SK-N-SH treated with all-trans-retinoic acid at 6 μM for 48 hours (cell line): Measurements from ENCODE around the gene B3GNT7.

ENCODE experiments used
- ATAC-seq: fragments of 200-7000 bp; cut with Tn5 transposase; 3 replicates; pipeline ENCODE4 v1.9.1; 2020; ENCODE audit warnings: mild to moderate bottlenecking, moderate library complexity
- ARNTL ChIP-seq: fragments of 450-650 bp; formaldehyde crosslinking; IDR thresholded peaks from 2 replicates; pipeline ENCODE4 v1.5.0; 2020; ENCODE audit warnings: low read depth, mild to moderate bottlenecking, moderate library complexity, borderline replicate concordance
- BACH2 ChIP-seq: fragments of 250-450 bp; sonication (Bioruptor Pico); IDR thresholded peaks from 2 replicates; pipeline ENCODE4 v1.9.0; 2021; ENCODE audit warnings: mild to moderate bottlenecking, borderline replicate concordance
- CSDC2 ChIP-seq: fragments of 250-450 bp; sonication (Bioruptor Pico); IDR thresholded peaks from 2 replicates; pipeline ENCODE4 v1.5.0; 2020; ENCODE audit warnings: mild to moderate bottlenecking, moderate library complexity
- CSRNP3 ChIP-seq: fragments of 250-450 bp; sonication (Bioruptor Pico); IDR thresholded peaks from 2 replicates; pipeline ENCODE4 v1.5.1; 2021; ENCODE audit warnings: mild to moderate bottlenecking, moderate library complexity
- GLIS3 ChIP-seq: fragments of 250-450 bp; sonication (Bioruptor Pico); IDR thresholded peaks from 2 replicates; pipeline ENCODE4 v1.5.0; 2020; ENCODE audit warnings: mild to moderate bottlenecking, moderate library complexity
- ISL1 ChIP-seq: fragments of 250-450 bp; sonication (Bioruptor Pico); IDR thresholded peaks from 2 replicates; pipeline ENCODE4 v2.1.2; 2022; ENCODE audit warnings: mild to moderate bottlenecking, moderate library complexity
- OSR1 ChIP-seq: fragments of 250-450 bp; sonication (Bioruptor Pico); IDR thresholded peaks from 2 replicates; pipeline ENCODE4 v1.8.0; 2022; ENCODE audit warnings: moderate library complexity, mild to moderate bottlenecking, inconsistent platforms
- PATZ1 ChIP-seq: fragments of 250-450 bp; sonication (Bioruptor Pico); IDR thresholded peaks from 2 replicates; pipeline ENCODE4 v1.8.0; 2020; ENCODE audit warnings: mild to moderate bottlenecking, moderate library complexity, borderline replicate concordance
- PPARA ChIP-seq: fragments of 250-450 bp; sonication (Bioruptor Pico); IDR thresholded peaks from 2 replicates; pipeline ENCODE4 v1.5.0; 2020; ENCODE audit warnings: mild to moderate bottlenecking, borderline replicate concordance
- RARB ChIP-seq: fragments of 250-450 bp; sonication (Bioruptor Pico); IDR thresholded peaks from 2 replicates; pipeline ENCODE4 v1.8.0; 2021; ENCODE audit warnings: mild to moderate bottlenecking, moderate library complexity
- SNAI2 ChIP-seq: fragments of 250-450 bp; sonication (Bioruptor Pico); IDR thresholded peaks from 2 replicates; pipeline ENCODE4 v1.5.0; 2020; ENCODE audit warnings: mild to moderate bottlenecking, moderate library complexity
- TCF4 ChIP-seq: fragments of 250-450 bp; sonication (Bioruptor Pico); IDR thresholded peaks from 2 replicates; pipeline ENCODE4 v1.8.0; 2021; ENCODE audit warnings: mild to moderate bottlenecking, moderate library complexity, borderline replicate concordance
- TOX ChIP-seq: fragments of 250-450 bp; sonication (Bioruptor Pico); IDR thresholded peaks from 2 replicates; pipeline ENCODE4 v1.8.0; 2021; ENCODE audit warnings: mild to moderate bottlenecking, moderate library complexity, borderline replicate concordance
- ZC3H10 ChIP-seq: fragments of 250-450 bp; sonication (Bioruptor Pico); IDR thresholded peaks from 2 replicates; pipeline ENCODE4 v1.5.1; 2021; ENCODE audit warnings: mild to moderate bottlenecking, moderate library complexity
- ZFP3 ChIP-seq: fragments of 250-450 bp; sonication (Bioruptor Pico); IDR thresholded peaks from 2 replicates; pipeline ENCODE4 v1.5.0; 2020; ENCODE audit warnings: mild to moderate bottlenecking, moderate library complexity
- ZFP30 ChIP-seq: fragments of 450-650 bp; formaldehyde crosslinking; IDR thresholded peaks from 2 replicates; pipeline ENCODE4 v1.5.0; 2022; ENCODE audit warnings: mild to moderate bottlenecking, moderate library complexity
- ZNF565 ChIP-seq: fragments of 450-650 bp; formaldehyde crosslinking; conservative IDR thresholded peaks from 2 replicates; pipeline ENCODE4 v1.5.0; 2020; ENCODE audit warnings: low read depth, mild to moderate bottlenecking, moderate library complexity
- ZNF70 ChIP-seq: fragments of 450-650 bp; formaldehyde crosslinking; IDR thresholded peaks from 2 replicates; pipeline ENCODE4 v1.5.0; 2020; ENCODE audit warnings: mild to moderate bottlenecking, moderate library complexity
- ZNF8 ChIP-seq: fragments of 450-650 bp; formaldehyde crosslinking; IDR thresholded peaks from 2 replicates; pipeline ENCODE4 v1.5.0; 2020; ENCODE audit warnings: mild to moderate bottlenecking, moderate library complexity
- TF ChIP-seq, protein P1 (sequence below): fragments of 250-450 bp; sonication (Bioruptor Pico); IDR thresholded peaks from 2 replicates; pipeline ENCODE4 v1.5.0; 2020; ENCODE audit warnings: mild to moderate bottlenecking, moderate library complexity
- TF ChIP-seq, protein P2 (sequence below): fragments of 250-450 bp; sonication (Bioruptor Pico); IDR thresholded peaks from 2 replicates; pipeline ENCODE4 v1.8.0; 2021; ENCODE audit warnings: low read depth, mild to moderate bottlenecking, moderate library complexity, borderline replicate concordance
- TF ChIP-seq, protein P3 (sequence below): fragments of 250-450 bp; sonication (Bioruptor Pico); IDR thresholded peaks from 2 replicates; pipeline ENCODE4 v1.5.1; 2020; ENCODE audit warnings: low read depth, mild to moderate bottlenecking, moderate library complexity

B3GNT7 gene

DNA sequence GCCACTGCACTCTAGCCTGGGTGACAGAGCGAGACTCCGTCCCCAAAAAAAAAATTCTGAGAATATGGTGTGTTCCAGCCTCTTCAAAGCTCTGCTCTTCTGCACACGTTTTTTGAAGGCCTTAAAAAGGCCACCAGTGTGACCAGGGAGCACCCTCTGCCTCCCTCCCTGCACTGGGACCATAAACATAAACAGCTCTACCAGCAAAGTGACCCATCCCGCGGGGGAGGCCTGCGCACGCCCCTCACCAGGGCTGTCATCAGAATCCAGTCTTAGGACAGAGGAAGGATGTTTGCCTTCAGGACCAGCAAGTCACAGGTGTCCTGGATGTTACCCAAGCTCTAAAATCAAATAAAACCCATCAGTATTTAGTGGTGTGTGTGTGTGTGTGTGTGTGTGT is 23.2 kb upstream of the B3GNT7 start:
- ATAC-seq, result no peak
- TF ChIP-seq RARB (CRISPR knock-in tag) (no peak), ZNF70 (CRISPR knock-in tag) (no peak), ZFP30 (CRISPR knock-in tag) (no peak), TCF4 (CRISPR knock-in tag) (no peak), ISL1 (no peak), BACH2 (CRISPR knock-in tag) (no peak), ZFP3 (CRISPR knock-in tag) (no peak), ZNF565 (CRISPR knock-in tag) (no peak), PATZ1 (CRISPR knock-in tag) (no peak), ARNTL (CRISPR knock-in tag) (no peak), ZC3H10 (CRISPR knock-in tag) (no peak)
- TF ChIP-seq, protein P1, sequence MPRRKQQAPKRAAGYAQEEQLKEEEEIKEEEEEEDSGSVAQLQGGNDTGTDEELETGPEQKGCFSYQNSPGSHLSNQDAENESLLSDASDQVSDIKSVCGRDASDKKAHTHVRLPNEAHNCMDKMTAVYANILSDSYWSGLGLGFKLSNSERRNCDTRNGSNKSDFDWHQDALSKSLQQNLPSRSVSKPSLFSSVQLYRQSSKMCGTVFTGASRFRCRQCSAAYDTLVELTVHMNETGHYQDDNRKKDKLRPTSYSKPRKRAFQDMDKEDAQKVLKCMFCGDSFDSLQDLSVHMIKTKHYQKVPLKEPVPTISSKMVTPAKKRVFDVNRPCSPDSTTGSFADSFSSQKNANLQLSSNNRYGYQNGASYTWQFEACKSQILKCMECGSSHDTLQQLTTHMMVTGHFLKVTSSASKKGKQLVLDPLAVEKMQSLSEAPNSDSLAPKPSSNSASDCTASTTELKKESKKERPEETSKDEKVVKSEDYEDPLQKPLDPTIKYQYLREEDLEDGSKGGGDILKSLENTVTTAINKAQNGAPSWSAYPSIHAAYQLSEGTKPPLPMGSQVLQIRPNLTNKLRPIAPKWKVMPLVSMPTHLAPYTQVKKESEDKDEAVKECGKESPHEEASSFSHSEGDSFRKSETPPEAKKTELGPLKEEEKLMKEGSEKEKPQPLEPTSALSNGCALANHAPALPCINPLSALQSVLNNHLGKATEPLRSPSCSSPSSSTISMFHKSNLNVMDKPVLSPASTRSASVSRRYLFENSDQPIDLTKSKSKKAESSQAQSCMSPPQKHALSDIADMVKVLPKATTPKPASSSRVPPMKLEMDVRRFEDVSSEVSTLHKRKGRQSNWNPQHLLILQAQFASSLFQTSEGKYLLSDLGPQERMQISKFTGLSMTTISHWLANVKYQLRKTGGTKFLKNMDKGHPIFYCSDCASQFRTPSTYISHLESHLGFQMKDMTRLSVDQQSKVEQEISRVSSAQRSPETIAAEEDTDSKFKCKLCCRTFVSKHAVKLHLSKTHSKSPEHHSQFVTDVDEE (CRISPR knock-in tag), result no peak
- TF ChIP-seq, protein P2, sequence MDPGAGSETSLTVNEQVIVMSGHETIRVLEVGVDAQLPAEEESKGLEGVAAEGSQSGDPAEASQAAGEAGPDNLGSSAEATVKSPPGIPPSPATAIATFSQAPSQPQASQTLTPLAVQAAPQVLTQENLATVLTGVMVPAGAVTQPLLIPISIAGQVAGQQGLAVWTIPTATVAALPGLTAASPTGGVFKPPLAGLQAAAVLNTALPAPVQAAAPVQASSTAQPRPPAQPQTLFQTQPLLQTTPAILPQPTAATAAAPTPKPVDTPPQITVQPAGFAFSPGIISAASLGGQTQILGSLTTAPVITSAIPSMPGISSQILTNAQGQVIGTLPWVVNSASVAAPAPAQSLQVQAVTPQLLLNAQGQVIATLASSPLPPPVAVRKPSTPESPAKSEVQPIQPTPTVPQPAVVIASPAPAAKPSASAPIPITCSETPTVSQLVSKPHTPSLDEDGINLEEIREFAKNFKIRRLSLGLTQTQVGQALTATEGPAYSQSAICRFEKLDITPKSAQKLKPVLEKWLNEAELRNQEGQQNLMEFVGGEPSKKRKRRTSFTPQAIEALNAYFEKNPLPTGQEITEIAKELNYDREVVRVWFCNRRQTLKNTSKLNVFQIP (CRISPR knock-in tag), result no peak
- TF ChIP-seq, protein P3, sequence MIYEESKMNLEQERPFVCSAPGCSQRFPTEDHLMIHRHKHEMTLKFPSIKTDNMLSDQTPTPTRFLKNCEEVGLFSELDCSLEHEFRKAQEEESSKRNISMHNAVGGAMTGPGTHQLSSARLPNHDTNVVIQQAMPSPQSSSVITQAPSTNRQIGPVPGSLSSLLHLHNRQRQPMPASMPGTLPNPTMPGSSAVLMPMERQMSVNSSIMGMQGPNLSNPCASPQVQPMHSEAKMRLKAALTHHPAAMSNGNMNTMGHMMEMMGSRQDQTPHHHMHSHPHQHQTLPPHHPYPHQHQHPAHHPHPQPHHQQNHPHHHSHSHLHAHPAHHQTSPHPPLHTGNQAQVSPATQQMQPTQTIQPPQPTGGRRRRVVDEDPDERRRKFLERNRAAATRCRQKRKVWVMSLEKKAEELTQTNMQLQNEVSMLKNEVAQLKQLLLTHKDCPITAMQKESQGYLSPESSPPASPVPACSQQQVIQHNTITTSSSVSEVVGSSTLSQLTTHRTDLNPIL (CRISPR knock-in tag), result no peak

GRCh38 chr2:231373184-231373583 is 22.3 kb upstream of the B3GNT7 start:
- TF ChIP-seq TOX (CRISPR knock-in tag), result no peak
- TF ChIP-seq, protein P2 (CRISPR knock-in tag), result no peak
- no peak for ATAC-seq

DNA sequence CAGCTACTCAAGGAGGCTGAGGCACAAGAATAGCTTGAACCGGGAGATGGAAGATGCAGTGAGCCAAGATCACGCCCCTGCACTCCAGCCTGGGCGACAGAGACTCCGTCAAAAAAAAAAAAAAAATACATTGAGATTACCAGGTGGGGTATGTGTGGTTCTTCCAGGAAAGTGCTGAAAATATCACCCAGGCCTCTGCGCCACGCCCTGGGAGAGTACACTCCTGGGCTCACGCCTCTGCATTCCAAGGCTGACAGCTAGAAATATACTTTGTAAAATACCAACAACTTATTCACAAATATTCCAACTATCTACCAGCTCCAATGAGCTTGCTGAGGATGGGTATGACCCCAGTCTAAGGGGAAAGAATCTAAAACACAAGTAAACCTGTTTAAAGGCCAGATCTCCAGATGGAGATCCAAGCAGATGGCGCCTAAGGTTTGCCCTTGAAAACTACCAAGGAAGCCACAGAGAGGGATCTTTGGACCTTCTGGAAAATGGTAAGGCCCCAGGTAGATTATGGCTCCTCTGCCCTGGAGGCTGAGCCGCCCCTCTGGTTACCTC is 21.6 kb upstream of the B3GNT7 start:
- no peak; the same call in 2 of the 3 replicates for ATAC-seq
- TF ChIP-seq RARB (CRISPR knock-in tag) (no peak), CSDC2 (no peak), TCF4 (CRISPR knock-in tag) (no peak), ZFP3 (CRISPR knock-in tag) (no peak), ZNF70 (CRISPR knock-in tag) (no peak), ZNF8 (no peak), CSRNP3 (CRISPR knock-in tag) (no peak), ZC3H10 (CRISPR knock-in tag) (no peak), ISL1 (no peak), PPARA (no peak), ZFP30 (CRISPR knock-in tag) (no peak), OSR1 (CRISPR knock-in tag) (no peak), PATZ1 (CRISPR knock-in tag) (no peak), TOX (CRISPR knock-in tag) (no peak), GLIS3 (CRISPR knock-in tag) (no peak), ZNF565 (CRISPR knock-in tag) (no peak), BACH2 (CRISPR knock-in tag) (no peak), SNAI2 (CRISPR knock-in tag) (no peak)
- TF ChIP-seq, protein P3 (CRISPR knock-in tag), result no peak
